ENCODE data around the gene SLC6A3.

The SLC6A3 gene

DNA sequence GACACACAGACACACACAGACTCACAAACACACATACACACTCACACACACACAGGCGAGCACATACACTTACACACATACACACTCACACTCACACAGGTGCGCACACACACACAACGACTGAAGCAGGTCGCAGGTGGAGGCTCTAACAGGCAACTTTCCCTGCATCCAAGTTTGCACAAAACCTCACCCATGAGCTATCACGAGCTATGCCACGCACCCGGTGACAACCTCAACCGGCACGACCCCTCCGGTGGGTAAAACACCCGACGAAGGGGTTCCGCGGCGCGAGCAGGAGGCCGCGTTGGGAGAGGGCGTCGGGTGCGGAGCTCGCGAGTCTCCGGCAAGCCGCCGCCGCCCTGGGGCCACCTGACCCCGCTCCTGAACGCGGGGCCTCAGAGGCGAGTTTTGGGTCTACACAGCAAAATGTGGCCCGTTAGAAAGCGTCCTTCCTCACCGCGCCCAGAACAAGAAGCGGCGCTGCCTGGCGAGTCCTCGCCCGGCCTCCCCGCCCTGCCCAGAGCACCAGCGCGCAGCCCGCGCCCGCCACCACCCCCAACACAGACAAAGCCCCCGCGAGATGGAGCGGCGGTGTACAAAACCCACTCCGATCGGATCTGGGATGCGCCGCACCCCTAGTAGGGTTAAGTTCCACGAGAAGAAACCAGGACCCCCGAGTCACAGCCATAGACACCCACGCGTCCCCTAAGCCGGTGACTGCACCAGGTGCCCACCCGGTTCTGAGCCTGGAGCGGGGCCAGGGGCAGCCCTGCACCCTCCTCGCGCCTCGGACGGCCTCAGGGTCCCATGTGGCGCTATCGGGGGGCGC is 665 bp downstream of the SLC6A3 start:
- Histone ChIP-seq H3K9me3 (ENCODE audit: low read length) (no peaks in the 10 kb centered on the region), H3K4me1 (ENCODE audit: insufficient read depth, low read length) (no peaks in the 10 kb centered on the region), H3K36me3 (ENCODE audit: insufficient read depth, low read length) (no peaks in the 10 kb centered on the region), H3K27ac (ENCODE audit: low read depth, low read length) (no peak overlapping the region), H3K9ac (ENCODE audit: low read length) (no peak overlapping the region), H3K4me3 (ENCODE audit: low read depth in 1 of 2, low read length in 2 of 2) (no peak overlapping the region), H3K27me3 (ENCODE audit: control insufficient read depth in 1 of 2, insufficient read depth in 2 of 2, low read length in 2 of 2) (peaks cover 18 to 63% of the 10 kb centered on the region in 2 donors)

GRCh38 chr5:1443991-1444360 is 1.3 kb downstream of the SLC6A3 start:
- Histone ChIP-seq H3K27me3 (ENCODE audit: control insufficient read depth in 1 of 2, insufficient read depth in 2 of 2, low read length in 2 of 2) (peaks cover 18 to 63% of the 10 kb centered on the region in 2 donors), H3K9ac (ENCODE audit: low read length) (no peak overlapping the region), H3K4me3 (ENCODE audit: low read depth in 1 of 2, low read length in 2 of 2) (no peak overlapping the region), H3K27ac (ENCODE audit: low read depth, low read length) (no peak overlapping the region), H3K36me3 (ENCODE audit: insufficient read depth, low read length) (no peaks in the 10 kb centered on the region), H3K9me3 (ENCODE audit: low read length) (no peaks in the 10 kb centered on the region), H3K4me1 (ENCODE audit: insufficient read depth, low read length) (no peaks in the 10 kb centered on the region)

DNA sequence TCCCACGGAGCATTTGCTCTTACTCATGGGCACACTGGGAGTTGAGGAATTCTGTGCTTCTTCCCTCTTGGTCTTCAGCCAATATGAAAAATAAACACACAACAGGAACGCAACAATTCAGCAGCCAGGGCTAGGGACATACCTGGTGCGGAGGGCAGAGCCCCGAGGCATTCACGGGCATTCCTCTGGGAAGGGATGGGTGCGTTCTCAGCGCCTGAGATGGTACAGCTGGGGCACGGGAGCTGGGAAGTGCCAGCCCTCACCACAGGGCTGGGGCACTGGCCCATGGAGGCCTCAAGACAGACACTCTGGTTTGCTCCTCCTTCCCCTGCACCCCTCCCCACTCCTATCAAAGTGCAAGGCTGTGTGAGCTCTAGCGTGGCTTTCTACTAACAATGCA is 2.1 kb downstream of the SLC6A3 start:
- Histone ChIP-seq H3K9ac (ENCODE audit: low read length) (no peak overlapping the region), H3K4me1 (ENCODE audit: insufficient read depth, low read length) (no peaks in the 10 kb centered on the region), H3K9me3 (ENCODE audit: low read length) (no peaks in the 10 kb centered on the region), H3K27me3 (ENCODE audit: control insufficient read depth in 1 of 2, insufficient read depth in 2 of 2, low read length in 2 of 2) (peaks cover 18 to 57% of the 10 kb centered on the region in 2 donors), H3K4me3 (ENCODE audit: low read depth in 1 of 2, low read length in 2 of 2) (no peak overlapping the region), H3K36me3 (ENCODE audit: insufficient read depth, low read length) (no peaks in the 10 kb centered on the region), H3K27ac (ENCODE audit: low read depth, low read length) (no peak overlapping the region)

- Histone ChIP-seq H3K9me3 (ENCODE audit: low read length) (no peaks in the 10 kb centered on the region), H3K27me3 (ENCODE audit: control insufficient read depth in 1 of 2, insufficient read depth in 2 of 2, low read length in 2 of 2) (peaks cover 18 to 50% of the 10 kb centered on the region in 2 donors), H3K4me3 (ENCODE audit: low read depth in 1 of 2, low read length in 2 of 2) (no peak overlapping the region), H3K27ac (ENCODE audit: low read depth, low read length) (no peak overlapping the region), H3K4me1 (ENCODE audit: insufficient read depth, low read length) (no peaks in the 10 kb centered on the region), H3K9ac (ENCODE audit: low read length) (no peak overlapping the region), H3K36me3 (ENCODE audit: insufficient read depth, low read length) (no peaks in the 10 kb centered on the region)
These were observed 2.8 kb downstream of the SLC6A3 start for GRCh38 chr5:1442222-1443145.

DNA sequence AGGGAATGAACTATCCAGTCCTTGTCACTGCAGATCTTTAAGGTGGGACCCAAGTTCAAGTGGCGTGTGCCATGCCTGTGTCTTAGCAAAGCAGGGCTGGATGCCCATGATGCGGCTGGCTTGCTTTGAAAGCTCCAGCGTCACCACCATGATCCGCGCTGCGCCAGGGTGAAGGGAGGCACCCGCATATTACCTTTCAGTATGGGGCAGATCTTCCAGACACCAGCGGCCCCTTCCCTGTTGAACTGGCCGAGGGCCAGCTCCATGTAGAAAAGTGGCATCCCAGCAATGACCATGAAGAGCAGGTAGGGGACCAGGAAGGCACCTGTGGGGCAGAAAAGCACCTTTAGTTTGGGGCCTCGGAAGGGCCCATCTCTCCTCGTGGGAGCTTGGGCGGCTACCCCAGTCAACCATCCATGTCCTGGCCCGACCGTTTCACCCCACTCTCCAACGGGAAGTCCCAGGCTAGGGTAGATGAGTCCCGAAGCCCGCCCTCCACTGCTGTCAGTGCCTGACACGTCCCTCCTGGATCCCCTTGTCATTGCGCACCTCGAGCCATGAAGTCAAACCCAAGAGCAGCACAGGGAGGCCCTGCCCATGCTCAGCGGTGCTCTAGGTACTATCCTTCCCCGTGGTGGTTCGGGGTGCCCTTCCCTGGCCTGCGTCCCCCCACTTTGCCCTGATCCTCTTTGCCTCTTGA is 3.9 kb downstream of the SLC6A3 start:
- Histone ChIP-seq H3K4me1 (ENCODE audit: insufficient read depth, low read length) (no peaks in the 10 kb centered on the region), H3K27me3 (ENCODE audit: control insufficient read depth in 1 of 2, insufficient read depth in 2 of 2, low read length in 2 of 2) (peaks cover 18 to 50% of the 10 kb centered on the region in 2 donors), H3K9ac (ENCODE audit: low read length) (no peak overlapping the region), H3K9me3 (ENCODE audit: low read length) (no peaks in the 10 kb centered on the region), H3K4me3 (ENCODE audit: low read depth in 1 of 2, low read length in 2 of 2) (no peak overlapping the region), H3K36me3 (ENCODE audit: insufficient read depth, low read length) (no peaks in the 10 kb centered on the region), H3K27ac (ENCODE audit: low read depth, low read length) (no peak overlapping the region)

GRCh38 chr5:1440098-1440493 is 5.1 kb downstream of the SLC6A3 start:
- Histone ChIP-seq H3K27me3 (ENCODE audit: control insufficient read depth in 1 of 2, insufficient read depth in 2 of 2, low read length in 2 of 2) (peaks cover 18 to 42% of the 10 kb centered on the region in 2 donors), H3K4me3 (ENCODE audit: low read depth in 1 of 2, low read length in 2 of 2) (no peak overlapping the region), H3K4me1 (ENCODE audit: insufficient read depth, low read length) (no peaks in the 10 kb centered on the region), H3K9me3 (ENCODE audit: low read length) (no peaks in the 10 kb centered on the region), H3K27ac (ENCODE audit: low read depth, low read length) (no peak overlapping the region), H3K9ac (ENCODE audit: low read length) (no peak overlapping the region), H3K36me3 (ENCODE audit: insufficient read depth, low read length) (no peaks in the 10 kb centered on the region)

DNA sequence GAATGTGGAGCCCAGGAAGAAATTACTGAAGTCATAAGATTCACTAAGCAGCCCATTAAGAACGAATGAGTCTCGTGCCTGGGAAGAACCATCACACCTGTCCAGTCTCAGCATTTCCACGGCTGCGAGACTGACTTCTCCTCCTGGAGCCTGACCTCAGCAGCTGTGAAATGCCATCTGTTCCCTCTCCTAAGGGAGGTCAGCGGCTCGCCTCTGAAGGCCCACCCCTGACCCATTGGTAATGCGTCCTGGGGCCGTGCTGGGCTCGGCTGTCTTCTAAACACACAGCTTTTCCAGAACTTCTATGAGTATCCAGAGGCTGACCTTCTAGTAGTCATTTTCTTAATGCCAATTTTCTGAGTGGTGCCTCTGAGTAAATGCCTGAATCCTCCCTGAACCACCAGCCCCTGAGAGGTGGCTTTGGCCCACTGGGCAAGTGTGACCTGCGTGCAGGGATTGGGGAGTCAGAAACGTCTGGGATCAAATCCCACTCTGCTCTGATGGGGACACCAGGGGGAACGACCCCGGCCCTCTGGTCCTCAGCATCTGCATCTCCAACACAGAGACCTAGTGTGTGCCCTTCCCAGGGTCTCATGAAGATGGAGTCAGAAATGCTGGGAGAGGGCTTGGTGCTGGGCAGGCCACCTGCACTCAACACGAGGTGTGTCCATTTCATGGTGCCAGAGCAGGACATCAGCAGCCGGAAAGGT is 5.7 kb downstream of the SLC6A3 start:
- Histone ChIP-seq H3K27ac (ENCODE audit: low read depth, low read length) (no peak overlapping the region), H3K36me3 (ENCODE audit: insufficient read depth, low read length) (no peaks in the 10 kb centered on the region), H3K4me1 (ENCODE audit: insufficient read depth, low read length) (no peaks in the 10 kb centered on the region), H3K9ac (ENCODE audit: low read length) (no peak overlapping the region), H3K27me3 (ENCODE audit: control insufficient read depth in 1 of 2, insufficient read depth in 2 of 2, low read length in 2 of 2) (peaks cover 18 to 36% of the 10 kb centered on the region in 2 donors), H3K4me3 (ENCODE audit: low read depth in 1 of 2, low read length in 2 of 2) (no peak overlapping the region), H3K9me3 (ENCODE audit: low read length) (no peaks in the 10 kb centered on the region)

- Histone ChIP-seq H3K27me3 (ENCODE audit: control insufficient read depth in 1 of 2, insufficient read depth in 2 of 2, low read length in 2 of 2) (peaks cover 12 to 30% of the 10 kb centered on the region in 2 donors), H3K36me3 (ENCODE audit: insufficient read depth, low read length) (no peaks in the 10 kb centered on the region), H3K4me3 (ENCODE audit: low read depth in 1 of 2, low read length in 2 of 2) (no peak overlapping the region), H3K9ac (ENCODE audit: low read length) (no peak overlapping the region), H3K27ac (ENCODE audit: low read depth, low read length) (no peak overlapping the region), H3K9me3 (ENCODE audit: low read length) (no peaks in the 10 kb centered on the region), H3K4me1 (ENCODE audit: insufficient read depth, low read length) (no peaks in the 10 kb centered on the region)
These were observed 6.4 kb downstream of the SLC6A3 start for GRCh38 chr5:1438871-1439270.

DNA sequence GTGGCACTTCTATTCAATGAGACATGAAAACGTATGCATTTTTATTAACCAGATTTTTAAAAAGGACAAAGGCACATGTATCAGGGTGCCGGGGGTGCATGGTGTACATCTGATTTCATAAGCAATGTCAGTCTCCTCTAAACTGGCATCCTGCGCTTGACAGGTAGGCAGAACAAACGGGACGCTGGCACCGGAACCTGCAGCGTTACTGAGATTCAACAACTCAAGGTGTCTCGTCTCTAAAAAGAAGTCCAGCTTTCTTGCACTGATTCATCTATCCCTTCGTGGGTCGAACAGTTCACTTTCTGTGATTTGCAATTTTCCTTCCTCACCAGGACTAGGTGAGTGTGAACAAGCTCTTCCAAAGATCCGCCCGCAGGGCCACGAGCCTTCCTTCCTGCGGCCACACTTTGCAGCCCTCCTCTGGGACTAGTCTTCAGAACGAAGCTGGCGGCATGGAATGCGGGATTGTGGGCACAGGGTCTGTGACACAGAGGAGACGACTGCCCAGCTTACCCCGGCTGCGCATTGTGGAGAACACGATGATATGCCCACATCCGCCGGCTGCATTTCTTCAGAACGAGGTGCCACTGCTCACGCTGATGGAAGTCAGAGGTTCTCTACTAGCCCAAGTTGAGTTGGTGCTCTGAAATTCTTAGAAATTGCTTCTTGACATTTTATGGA is 7.2 kb downstream of the SLC6A3 start:
- Histone ChIP-seq H3K27ac (ENCODE audit: low read depth, low read length) (no peak overlapping the region), H3K27me3 (ENCODE audit: control insufficient read depth in 1 of 2, insufficient read depth in 2 of 2, low read length in 2 of 2) (peaks cover 4 to 21% of the 10 kb centered on the region in 2 donors), H3K4me1 (ENCODE audit: insufficient read depth, low read length) (no peaks in the 10 kb centered on the region), H3K9me3 (ENCODE audit: low read length) (no peaks in the 10 kb centered on the region), H3K36me3 (ENCODE audit: insufficient read depth, low read length) (no peaks in the 10 kb centered on the region), H3K9ac (ENCODE audit: low read length) (no peak overlapping the region), H3K4me3 (ENCODE audit: low read depth in 1 of 2, low read length in 2 of 2) (no peak overlapping the region)

DNA sequence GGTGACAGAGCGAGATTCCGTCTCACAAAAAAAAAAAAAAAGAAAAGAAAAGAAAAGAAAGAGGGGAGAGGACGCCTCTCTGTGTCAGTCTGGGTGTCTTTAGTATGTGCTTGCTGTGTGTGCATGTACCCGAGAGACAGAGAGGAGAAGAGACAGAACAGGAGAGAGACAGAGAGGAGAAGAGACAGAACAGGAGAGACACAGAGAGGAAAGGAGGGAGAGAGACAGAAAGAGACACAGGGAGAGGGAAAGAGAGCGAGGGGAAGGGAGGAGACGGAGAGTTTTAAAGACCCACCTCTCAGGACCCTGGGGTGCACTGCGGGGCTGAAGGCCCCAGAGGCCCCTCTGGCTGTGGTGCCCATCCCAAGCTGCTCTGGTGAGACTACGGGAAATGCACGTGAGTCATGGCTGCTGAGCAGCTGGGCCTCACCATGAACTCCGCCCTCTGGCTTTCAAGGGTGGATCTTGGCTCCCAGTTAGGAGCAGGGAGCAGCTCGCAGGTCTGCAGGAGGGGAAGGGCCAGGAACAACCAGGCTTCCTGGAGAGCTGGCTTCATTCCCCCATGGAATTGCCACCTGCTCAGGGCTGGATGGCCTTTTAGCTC is 7.9 kb downstream of the SLC6A3 start:
- Histone ChIP-seq H3K27me3 (ENCODE audit: control insufficient read depth in 1 of 2, insufficient read depth in 2 of 2, low read length in 2 of 2) (peaks cover 0 to 15% of the 10 kb centered on the region in 2 donors), H3K9me3 (ENCODE audit: low read length) (no peaks in the 10 kb centered on the region), H3K9ac (ENCODE audit: low read length) (no peak overlapping the region), H3K36me3 (ENCODE audit: insufficient read depth, low read length) (no peaks in the 10 kb centered on the region), H3K27ac (ENCODE audit: low read depth, low read length) (no peak overlapping the region), H3K4me3 (ENCODE audit: low read depth in 1 of 2, low read length in 2 of 2) (no peak overlapping the region), H3K4me1 (ENCODE audit: insufficient read depth, low read length) (no peaks in the 10 kb centered on the region)
